Brain microvascular endothelial cell (primary cell): Measurements from ENCODE around the gene PDPR.
"Not testable (repeated sequence)": the region's sequence is repeated elsewhere in the genome, so short reads cannot be mapped to it uniquely, and the experiment has no call there.

ENCODE experiments used
- DNase-seq: peaks from one replicate; pipeline ENCODE4 v3.0.0-alpha.2; 2020
- H3K27ac ChIP-seq: fragments of 250-450 bp; sonication (Bioruptor Pico); 2 replicates; pipeline ENCODE4 v1.5.1; 2020; ENCODE audit warnings: mild to moderate bottlenecking, moderate library complexity
- H3K27me3 ChIP-seq: fragments of 250-450 bp; sonication (Bioruptor Pico); replicated peaks from 2 replicates; pipeline ENCODE4 v1.5.1; 2020; ENCODE audit warnings: mild to moderate bottlenecking
- H3K36me3 ChIP-seq: fragments of 250-450 bp; sonication (Bioruptor Pico); replicated peaks from 2 replicates; pipeline ENCODE4 v1.5.1; 2020; ENCODE audit warnings: mild to moderate bottlenecking
- H3K4me3 ChIP-seq: 2 replicates; pipeline ENCODE4 v1.5.1; 2011; ENCODE audit warnings: low read depth, mild to moderate bottlenecking, control low read depth, low read length, moderate library complexity
- in situ Hi-C: cut with HindIII; loops from 2 replicates; pipeline ENCODE4 v1.10.0; 2017; ENCODE audit warnings: low sequenced_read_pairs, low pct_ligation_motif_present

The PDPR gene

DNA sequence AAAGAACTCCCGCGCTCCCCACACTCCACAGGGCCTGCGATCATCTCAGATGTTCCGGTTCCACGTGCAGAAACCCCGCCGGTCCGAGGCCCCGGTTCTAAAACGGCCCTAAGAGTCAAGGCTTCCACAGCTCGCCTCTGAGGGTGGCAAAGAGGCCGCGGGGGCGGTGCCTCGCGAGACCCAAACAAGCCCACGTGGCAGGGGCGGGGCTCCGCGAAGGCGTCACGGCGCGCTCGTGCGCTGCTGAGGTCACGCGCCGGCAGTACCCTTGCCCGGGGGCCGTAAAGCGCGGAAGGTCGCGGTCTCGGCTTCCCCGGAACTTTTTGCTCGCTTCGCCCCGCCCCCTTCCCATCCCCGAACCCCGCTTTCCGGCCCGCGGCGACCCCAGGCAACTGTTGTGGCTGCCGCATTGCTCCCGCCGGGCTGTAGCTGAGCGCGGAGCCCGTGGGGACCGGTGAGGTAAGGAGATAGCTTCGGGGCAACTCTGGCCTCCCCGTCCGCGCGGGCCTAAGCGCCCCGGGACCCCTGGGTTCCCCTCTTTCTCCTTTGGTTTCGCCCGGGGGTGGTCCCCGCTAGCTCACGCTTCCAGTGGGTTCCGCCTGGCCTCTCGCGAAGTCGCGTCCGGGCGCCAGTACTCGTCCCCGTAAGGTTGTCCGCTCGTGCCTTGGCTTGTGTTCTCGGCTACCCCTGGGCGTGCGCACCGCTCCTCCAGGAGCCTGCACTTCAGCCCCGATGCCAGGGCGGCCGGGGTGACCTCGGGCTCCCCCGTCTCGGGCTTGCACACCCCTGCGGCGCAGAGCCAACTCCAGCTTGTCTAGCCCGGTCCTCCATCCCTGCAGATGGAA is at the start of gene PDPR:
TSS of gene PDPR (plus strand) at position 351 of the 845 bp plus-strand sequence. CDS start 6,161 bp downstream, outside the sequence.
- DNase-seq = peak; percentile 84
- Histone ChIP-seq H3K4me3 (peak within 1 kb of the TSS; percentile 74), H3K27ac (peak within 1 kb of the TSS; percentile 1)
- H3K36me3 ChIP-seq, H3K27me3 ChIP-seq, in situ Hi-C loops: not testable (repeated sequence)

DNA sequence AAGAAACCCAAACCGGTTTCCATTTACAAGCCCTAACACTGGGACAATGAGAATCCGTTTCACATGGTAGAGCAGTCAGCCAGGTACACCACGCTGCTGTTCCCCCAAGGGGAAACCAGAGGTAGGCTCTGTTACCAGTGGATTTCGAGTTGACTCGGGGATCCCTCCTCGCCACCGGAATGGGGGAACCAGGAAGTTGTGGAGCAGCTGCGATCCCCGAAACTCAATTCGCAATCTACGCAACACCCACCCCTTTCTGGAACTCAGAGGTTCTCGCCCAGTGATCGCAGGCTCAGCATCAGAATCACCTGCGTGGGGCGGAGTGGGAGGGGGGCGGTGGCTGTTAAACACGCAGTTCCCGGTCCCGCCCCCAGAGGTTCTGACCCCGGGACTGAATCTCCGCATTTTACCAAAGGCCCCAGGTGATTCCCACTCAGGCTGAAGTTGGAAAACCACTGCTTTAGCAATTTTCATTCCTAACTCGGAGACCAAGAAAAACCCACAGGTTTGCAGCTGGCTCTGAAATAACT is 49.2 kb upstream of the PDPR start:
- peak overlapping the region; percentile 64 for H3K4me3 ChIP-seq
- in situ Hi-C loops, H3K36me3 ChIP-seq, H3K27ac ChIP-seq, H3K27me3 ChIP-seq: not testable (repeated sequence)
- DNase-seq = peak; percentile 7

DNA sequence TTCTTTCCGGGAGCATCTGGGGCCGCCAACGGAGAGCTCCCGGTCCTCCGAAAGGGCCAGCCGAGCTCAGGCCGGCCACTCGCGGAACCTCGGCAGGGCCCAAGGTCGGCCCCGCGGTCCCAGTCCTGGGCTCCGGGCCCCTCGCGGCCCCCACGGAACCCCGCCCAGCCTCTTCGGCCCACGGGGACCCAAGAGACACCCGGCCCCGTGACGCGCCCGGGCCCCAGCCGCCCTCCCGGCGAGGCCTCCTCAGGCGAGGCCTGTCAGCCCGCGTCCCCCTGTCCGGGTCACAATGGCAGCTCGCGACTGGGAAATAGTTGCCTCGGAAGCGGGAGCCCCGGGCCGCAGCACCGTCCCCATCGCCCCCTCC is 48.8 kb upstream of the PDPR start:
- in situ Hi-C loops, H3K36me3 ChIP-seq, H3K27me3 ChIP-seq, DNase-seq: not testable (repeated sequence)
- peak overlapping the region; percentile 64 for H3K4me3 ChIP-seq
- peak overlapping the region; percentile 63 for H3K27ac ChIP-seq

DNA sequence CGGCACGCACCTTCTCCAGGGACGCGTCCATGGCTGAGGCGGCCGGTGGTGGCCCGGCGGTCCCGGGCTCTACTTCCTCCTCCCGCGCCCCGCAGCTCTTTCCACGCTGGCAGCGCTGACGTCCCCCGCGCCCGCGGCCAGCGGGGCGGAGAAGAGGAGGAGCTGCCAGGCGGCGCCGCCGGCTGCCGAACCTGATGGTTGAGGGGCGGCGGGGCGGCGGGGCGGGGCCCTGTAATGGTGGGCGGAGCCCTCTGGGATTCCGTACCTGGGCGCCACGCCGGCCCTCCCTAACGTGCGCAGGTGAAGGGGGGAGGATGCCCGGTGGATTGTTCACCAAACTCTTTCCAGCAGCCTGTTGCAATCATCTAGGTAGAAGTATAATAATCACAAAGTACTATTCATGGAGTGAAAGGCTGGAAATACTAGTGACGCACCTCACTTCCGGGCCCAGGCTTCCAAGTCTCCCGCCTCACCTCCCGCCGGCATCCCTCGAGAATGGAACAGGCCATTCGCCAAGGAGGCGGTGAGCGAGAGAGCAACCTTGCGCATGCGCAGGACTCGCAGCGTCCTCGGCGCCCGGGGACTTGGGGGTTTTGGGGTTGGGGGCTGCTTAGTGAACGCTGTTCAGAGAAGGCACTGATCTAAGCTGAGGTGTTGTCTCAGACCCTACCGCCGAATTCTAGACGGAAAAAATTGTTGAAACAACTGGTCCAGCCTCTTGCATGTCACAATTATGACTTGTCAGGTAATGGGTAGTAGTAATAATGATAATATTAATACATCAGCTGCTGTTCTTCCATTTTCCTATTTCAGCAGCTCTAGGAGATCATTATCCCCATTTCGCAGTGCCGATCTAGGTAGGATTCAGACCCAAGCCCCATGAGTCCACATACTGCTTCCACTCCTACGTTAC is 48.1 kb upstream of the PDPR start:
- H3K36me3 ChIP-seq, in situ Hi-C loops, H3K27me3 ChIP-seq: not testable (repeated sequence)
- Histone ChIP-seq H3K4me3 (peak overlapping the region; percentile 64), H3K27ac (peak overlapping the region; percentile 63)
- peak; percentile 68 for DNase-seq

DNA sequence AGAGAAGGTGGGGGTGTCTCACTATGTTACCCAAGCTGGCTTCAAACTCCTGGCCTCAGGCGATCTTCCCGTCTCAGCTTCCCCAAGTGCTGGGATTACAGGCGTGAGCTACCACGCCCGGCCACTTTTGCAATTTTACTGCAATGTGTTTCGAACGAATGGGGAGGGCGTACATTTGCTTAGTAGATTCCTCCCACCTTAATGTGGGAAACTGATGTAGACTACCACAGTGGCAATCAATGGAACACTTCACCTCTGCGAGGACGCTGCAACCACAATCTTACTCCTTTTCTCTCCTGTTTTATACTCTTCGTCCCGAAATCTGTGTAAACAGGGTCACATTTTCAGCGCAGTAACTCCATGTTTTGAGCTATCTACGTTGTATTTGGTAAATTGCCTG is 47.4 kb upstream of the PDPR start:
- in situ Hi-C loops, H3K27me3 ChIP-seq, H3K36me3 ChIP-seq, H3K27ac ChIP-seq, DNase-seq: not testable (repeated sequence)
- peak overlapping the region; percentile 9 for H3K4me3 ChIP-seq

DNA sequence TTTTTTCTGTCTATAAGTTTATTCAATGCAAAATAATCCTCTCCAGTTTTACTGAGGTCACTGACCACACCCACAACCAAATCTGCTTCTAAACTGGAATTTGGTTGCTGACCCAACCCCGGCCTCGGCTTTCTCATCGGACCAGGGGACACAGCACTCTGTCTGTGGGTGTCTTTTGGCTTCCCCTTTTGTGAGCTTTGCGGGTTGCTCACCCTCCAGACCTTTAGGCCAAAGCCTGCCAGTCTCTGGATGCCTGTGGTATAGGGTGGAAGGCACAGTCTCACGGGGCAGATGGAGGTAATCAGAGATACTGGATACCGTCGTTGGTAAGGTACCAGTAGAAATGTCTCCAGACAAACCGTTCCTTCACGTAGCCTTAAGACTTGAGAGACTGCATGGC is 35.1 kb upstream of the PDPR start:
- H3K36me3 ChIP-seq, DNase-seq, H3K27me3 ChIP-seq, H3K4me3 ChIP-seq, in situ Hi-C loops, H3K27ac ChIP-seq: not testable (repeated sequence)

DNA sequence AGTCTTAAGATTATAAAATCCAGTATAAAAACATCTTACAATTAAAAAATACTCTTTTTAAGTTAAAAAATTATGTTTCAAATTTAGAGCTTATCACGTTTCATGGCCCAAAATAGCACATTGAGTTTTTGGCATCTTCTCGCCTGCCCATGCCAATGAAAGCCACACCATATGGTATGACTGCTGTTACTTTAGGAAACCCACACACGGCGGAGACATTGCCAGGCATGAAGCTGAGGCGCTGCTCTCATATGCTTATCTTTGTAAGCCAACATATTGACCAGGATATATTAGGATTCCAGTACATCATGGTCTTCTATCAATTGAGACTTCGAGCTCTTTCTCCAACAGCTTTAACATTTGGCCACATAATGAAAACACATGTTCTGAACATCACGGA is 32.9 kb upstream of the PDPR start:
- DNase-seq, H3K36me3 ChIP-seq, H3K4me3 ChIP-seq, H3K27me3 ChIP-seq, in situ Hi-C loops, H3K27ac ChIP-seq: not testable (repeated sequence)

DNA sequence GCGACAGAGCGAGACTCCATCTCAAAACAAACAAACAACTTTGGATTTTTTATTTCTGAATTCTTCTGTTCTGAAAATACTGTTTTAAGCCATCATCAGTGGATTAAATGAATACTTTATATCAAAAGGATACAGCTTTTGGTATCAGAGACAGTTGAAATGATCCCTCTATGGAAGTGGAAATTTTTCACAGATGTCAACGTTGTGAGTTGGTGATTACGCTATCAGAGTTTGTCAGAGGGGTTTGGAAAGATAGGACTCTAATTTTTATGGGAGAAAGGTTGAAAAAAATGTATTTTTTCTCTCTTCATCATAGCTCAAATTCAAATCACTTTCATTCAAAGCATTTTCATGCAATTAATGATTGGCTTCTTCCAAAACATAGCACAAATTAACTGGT is 30.2 kb upstream of the PDPR start:
- in situ Hi-C loops, H3K27me3 ChIP-seq, H3K27ac ChIP-seq, H3K4me3 ChIP-seq, H3K36me3 ChIP-seq, DNase-seq: not testable (repeated sequence)

DNA sequence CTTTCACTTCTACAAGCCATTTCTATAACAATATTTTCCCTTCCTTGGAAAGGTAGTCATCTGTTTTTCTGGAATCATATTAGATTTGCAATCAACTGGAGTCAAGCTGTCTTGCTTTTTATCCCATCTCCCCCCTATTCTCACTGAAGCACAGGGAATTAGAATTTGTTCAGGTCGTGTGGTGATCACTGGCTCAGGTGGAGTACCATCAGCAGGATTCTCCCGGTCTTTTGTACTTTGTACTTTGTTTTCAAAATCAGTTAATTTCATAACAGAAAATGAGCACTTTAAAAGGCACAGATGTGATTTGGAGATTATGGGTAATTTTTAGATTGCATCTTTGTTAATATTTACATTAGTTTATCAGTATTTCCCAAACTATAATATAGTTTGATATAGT is 26.0 kb upstream of the PDPR start:
- DNase-seq, H3K4me3 ChIP-seq, in situ Hi-C loops, H3K36me3 ChIP-seq, H3K27me3 ChIP-seq, H3K27ac ChIP-seq: not testable (repeated sequence)

DNA sequence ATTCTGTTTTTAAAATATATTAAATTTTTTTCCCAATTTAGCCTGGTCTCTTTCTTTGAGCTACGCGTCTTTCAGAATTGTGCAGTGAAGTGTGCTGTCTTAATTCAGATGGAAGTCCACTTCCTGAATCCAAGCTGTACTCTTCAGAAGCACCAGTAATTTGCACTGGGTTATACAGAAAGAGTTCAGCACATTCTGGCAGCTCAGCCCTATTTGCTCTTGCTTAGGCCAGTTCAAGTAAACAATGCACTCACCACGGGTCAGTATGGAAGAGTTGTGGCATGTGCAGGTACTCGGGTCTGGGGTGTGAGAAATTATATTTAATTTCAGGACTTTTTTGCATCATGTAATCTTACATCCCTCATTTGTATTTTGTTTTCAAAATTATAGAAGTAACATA is 25.3 kb upstream of the PDPR start:
- H3K36me3 ChIP-seq, H3K4me3 ChIP-seq, DNase-seq, in situ Hi-C loops, H3K27me3 ChIP-seq, H3K27ac ChIP-seq: not testable (repeated sequence)

DNA sequence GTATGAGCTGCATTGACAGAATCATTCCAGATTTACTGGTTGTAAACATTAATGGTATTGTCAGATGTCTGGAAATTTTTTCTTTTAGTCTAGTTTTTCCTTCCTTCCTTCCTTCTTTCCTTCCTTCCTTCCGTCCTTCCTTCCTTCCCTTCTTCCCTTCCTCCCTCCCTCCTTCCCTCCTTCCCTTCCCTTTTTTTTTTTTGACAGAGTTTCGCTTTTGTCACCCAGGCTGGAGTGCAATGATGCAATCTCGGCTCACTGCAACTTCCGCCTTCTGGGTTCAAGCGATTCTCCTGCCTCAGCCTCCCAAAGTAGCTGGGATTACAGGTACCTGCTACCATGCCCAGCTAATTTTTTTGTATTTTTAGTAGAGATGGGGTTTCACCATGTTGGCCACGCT is 24.8 kb upstream of the PDPR start:
- DNase-seq, H3K27me3 ChIP-seq, in situ Hi-C loops, H3K36me3 ChIP-seq, H3K4me3 ChIP-seq, H3K27ac ChIP-seq: not testable (repeated sequence)

DNA sequence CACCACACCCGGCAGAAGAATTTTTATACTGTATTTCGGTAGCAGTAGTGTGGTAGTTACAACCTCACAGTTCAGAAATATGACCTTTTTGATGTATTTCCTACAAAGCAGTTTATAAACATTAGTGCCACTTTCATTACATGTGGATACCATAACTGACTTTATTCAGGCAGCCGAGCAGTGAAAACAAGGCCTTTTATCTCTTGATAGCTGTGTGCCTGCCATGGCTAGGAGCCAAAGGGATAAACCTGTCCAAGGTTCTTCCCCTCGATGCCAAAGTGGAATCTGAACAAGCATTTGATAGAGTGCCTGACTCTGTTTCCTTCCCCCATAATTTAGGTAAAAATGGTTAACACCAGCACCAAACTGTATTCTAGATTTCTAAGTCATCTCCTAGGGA is 23.0 kb upstream of the PDPR start:
- H3K27me3 ChIP-seq, in situ Hi-C loops, H3K36me3 ChIP-seq, DNase-seq, H3K27ac ChIP-seq, H3K4me3 ChIP-seq: not testable (repeated sequence)

DNA sequence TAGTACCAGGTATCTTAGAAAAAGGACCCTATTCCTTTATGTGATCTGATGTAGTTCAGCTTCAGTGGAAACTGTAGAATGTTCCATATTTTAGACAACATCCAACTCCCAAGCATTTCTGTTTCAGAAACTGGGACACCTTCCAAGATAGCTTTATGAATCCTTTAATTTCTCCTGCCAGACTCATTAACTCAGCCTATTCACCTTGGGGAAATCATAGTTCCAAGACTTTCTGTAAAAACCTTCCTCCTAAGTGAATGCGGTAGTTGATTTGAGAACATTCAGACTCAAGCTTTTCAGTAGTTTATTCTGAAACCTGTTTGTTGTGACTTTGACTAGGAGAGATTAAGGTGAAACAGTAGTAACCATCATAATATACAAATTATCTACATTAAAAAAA is 20.0 kb upstream of the PDPR start:
- H3K4me3 ChIP-seq, H3K27ac ChIP-seq, in situ Hi-C loops, H3K36me3 ChIP-seq, H3K27me3 ChIP-seq, DNase-seq: not testable (repeated sequence)

DNA sequence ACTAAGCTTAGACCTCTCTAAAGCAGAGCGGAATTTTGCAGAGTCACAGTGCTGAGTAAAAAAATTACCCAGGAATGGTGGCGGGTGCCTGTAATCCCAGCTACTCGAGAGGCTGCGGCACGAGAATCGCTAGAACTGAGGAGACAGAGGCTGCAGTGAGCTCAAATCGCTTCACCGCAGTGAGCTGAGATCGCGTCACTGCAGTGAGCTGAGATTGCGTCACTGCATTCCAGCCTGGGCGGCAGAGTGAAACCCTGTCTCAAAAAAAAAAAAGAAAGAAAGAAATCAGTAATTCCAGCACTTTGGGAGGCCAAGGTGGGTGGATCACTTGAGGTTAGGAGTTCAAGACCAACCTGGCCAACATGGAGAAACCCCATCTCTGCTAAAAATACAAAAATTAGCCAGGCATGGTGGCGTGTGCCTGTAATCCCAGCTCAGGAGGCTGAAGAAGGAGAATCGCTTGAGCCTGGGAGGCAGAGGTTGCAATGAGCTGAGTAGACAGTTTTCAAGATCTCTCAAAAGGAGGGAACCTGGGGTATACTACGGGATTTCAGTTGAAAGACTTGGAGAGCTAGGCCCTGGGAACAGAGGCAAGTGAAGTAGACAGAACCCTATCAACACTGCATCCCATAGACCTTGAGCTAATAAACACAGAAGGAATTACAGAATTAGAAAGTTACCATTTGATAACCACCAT is 4.4 kb upstream of the PDPR start:
- H3K27me3 ChIP-seq, in situ Hi-C loops, DNase-seq, H3K36me3 ChIP-seq, H3K27ac ChIP-seq, H3K4me3 ChIP-seq: not testable (repeated sequence)
